NCI-H526 (cell line): ENCODE results near the gene RMND1.

Experiments used
- DNase-seq, 2 experiments: peaks; one replicate each; lab custom pipeline; 2025; lab: John Stamatoyannopoulos, UW

RMND1 gene

DNA sequence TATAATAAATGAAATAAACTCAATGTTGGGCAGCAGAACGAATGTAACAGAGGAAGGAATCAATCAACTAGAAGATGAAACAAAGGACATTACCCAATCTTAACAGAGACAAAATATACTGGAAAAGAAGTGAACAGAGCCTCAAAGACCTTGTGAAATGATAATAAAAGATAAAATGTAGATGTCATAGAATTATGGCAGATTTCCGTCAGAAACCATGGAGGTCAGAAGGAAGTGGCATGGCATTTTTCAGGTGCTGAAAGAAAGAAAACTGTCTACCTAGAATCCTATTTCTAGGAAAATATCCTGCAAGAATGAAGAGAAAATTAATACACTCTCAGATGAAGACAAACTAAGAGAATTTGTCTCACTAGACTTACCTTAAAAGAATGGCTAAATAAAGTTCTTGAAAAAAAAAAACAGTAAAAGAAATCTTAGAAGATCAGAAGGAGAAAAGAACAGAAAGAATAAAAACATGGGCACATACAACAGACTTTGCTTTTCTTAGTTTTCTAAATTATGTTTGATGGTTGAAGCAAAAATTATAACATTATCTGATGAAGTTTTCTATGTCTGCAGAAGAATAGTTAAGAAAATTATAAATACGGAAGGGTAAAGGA, 37.2 kb downstream of the RMND1 start:
- no peak for DNase-seq

DNA sequence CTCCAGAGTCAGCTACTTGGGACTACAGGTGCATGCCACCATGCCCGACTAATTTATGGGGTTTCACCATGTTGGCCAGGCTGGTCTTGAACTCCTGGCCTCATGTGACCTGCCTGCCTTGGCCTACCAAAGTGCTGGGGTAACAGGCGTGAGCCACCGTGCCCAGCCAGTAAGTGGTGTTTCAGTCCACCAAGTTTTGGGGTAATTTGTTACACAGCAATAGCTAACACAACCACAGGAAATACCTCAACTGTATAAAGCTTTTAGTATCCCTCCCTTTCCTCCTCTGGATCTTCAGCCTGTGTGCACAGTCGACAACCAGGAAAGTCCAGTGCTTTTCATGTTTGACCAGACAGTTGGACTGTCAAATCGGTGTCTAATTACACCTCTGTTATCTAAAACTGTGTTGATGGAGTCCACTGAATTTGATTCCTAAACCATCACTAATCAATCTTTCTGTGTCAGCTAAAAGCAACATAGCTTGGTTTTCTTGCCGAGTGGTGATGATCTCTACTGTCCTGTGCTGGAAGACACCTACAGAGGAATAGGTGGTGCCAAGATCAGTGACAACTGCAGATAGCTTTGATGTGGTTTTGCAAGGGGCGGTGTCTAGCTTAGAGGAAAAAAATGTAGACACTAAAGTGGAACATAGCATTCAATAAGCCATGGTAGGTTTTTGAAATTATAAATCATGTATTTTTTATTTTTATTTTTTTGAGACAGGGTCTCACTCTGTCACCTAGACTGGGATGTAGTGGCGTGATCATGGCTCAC, 38.4 kb downstream of the RMND1 start:
- DNase-seq: no peak

DNA sequence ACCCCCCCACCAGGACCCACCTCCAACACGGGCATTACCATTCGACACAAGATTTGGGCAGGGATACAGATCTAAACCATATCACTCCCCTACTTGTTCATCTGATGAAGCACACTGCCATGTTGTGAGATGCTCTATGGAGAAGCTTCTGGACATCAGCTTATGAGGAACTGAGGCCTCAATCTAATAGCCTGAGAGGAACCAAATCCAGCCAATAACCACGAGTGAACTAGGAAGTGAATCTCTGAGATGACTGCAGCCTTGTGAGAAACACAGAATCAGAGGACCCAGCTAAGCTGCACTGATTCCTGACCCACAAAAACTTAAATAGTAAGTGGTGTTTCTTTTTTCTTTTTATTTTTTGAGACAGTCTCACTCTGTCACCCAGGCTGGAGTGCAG, 39.0 kb downstream of the RMND1 start:
- no peak for DNase-seq

DNA sequence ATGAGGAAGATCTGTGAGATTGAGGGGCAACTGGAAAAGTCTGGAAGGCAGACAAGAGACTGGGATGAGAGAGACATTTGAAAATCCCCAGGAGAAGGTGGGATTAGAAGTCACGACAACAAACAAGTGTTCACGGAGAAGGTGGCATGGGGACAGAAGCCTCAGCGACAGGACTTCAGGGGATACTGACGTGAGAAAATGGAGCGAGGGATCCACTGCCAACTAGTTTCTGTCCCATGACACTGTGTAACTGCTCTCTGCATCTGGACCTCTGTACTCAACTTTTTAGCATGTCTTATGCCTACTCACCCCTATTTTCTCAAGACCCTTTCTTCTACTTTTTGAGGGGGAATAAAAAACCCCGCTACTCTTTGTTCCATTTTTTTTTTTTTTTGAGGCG, 42.2 kb downstream of the RMND1 start:
- no peak for DNase-seq

DNA sequence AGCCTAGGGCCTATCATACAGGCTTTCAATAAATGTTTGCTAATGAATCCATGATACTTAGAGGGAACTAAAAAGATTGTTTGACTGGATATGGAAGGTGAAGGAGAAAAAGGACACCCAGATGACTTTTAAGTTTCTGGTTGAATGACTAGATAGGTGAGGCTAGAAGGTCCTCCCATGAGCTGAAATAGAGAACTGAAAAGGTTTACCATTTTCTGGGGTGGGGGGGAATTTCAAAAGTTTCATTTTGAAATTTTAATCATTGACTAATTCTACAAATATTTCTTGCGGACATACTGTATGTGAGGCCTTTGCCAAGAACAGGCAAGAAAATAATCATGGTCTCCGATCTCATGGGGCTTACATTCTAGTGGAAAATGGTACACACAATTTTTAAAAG, 42.7 kb downstream of the RMND1 start:
- no peak for DNase-seq

DNA sequence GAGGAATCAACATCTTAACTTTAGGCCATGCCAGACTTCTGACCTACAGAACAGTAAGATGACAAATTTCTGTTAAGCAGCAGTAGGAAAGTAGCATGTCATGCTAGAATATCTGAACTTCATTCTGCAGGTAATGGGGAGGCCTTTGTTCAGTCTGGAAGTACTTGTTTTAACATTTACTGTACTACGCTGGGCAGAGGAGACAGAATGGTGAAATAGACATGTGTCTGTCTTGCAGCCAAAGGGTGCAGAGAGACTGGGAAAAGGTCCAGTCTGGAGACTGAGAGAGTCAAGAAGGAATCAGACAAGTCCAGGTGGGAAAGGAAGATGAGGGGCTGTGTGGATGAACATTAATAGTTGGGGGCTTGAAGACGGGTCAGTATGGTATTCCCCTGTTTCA, 43.1 kb downstream of the RMND1 start:
- DNase-seq: no peak

DNA sequence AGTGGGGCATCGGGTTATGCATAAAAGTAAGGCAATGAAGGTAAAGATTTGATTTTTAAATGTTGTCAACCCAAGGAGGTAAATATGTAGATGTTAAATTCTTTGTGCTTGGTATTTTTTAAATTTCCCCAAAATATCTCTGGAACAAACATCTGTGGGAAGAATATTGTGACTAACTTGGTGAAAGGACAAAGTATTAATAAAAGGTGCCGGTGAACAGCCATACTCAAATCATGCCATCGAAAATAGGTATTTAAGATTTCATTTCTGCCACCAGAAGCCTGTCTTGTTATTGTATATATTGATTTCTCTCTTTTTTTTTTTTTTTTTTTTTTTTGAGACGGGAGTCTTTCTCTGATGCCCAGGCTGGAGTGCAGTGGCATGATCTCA, 48.0 kb downstream of the RMND1 start:
- DNase-seq: no peak

DNA sequence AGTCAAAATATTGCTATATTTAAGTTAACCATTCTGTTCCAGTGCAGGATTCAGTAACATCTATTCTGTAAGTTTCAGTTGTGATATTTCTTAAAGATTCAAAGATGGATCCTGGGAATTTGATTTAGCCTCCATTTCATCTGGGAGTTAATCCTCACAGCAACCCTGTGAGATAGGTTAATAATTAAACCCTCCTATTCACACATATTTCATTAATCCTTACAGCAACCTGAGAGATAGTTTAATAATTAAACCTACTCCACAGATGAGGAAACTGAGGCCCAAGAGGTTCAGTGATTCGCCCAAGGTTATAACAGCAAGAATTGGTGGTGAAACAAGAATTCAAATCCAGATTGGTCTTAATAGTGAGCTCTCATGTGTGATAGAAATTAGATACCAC, 49.7 kb downstream of the RMND1 start:
- no peak for DNase-seq

DNA sequence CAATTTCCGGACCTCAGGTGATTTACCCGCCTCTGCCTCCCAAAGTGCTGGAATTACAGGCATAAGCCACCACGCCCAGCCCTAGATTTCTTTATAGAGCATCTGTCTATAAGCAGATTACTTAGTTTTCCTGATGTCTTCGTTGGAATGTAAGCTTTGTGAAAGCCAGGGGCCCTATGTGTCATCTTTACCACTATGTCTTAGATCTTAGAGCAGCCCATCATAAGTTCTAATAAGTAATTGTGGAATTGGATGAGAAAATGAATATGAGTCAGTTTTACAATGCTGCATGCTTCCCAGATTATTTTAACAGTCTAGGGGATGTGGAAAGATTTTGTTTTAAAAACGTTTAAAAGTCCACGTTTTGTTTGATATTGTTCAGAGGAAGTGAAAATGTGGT, 51.5 kb downstream of the RMND1 start:
- no peak for DNase-seq

DNA sequence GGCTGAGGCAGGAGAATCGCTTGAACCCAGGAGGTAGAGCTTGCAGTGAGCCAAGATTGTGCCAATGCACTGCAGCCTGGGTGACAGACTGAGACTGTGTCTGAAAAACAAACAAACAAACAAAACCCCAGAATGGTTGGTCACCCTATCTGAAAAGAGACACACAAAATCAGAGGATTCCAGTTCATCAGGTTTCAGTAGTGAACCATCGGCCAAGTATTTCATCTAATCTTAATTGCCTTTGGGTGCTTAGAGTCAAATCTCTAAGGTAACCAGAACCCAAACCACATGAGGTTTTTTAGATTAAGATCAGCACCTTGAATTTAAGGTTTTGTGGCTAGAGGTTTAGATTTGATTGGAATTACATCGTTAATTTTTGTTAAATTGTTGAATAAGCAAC, 52.2 kb downstream of the RMND1 start:
- DNase-seq: no peak

DNA sequence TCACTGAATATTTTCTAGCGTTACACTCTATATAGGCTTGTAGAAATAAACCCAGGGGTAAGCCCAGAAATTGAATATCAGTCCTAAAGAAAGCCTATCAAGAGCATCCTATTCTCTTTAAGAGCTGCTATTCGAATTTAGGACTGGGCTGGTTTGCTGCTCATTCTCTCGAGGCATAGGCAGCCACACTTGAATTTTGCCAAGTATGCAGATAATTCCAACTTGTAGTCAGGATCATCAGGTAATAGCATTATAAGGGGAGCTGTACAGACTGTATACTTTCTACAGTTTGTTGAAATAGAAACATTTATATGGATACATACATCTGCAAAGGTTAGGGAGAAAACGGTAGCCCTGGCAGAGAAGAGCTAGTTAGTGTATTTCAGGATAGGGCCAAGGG, 58.5 kb downstream of the RMND1 start:
- no peak for DNase-seq

DNA sequence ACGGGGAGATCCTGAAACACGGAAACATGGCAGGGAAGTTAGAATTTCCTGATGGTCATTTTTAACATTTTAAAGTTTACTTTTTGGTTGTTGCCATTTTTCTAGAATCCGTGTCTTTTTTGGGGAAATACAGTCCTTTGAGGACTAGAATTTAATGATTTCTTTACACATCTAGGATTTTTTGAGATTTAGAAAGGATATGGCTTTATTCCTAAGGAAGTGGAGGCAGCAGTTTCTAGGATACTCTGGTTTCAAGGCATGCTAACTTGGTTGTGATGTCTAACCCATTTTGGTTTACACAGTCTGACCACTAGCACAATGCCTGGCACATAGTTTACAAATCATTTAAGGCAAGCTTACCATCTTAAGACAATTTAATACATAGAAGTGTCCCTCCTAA, 59.5 kb downstream of the RMND1 start:
- no peak for DNase-seq

DNA sequence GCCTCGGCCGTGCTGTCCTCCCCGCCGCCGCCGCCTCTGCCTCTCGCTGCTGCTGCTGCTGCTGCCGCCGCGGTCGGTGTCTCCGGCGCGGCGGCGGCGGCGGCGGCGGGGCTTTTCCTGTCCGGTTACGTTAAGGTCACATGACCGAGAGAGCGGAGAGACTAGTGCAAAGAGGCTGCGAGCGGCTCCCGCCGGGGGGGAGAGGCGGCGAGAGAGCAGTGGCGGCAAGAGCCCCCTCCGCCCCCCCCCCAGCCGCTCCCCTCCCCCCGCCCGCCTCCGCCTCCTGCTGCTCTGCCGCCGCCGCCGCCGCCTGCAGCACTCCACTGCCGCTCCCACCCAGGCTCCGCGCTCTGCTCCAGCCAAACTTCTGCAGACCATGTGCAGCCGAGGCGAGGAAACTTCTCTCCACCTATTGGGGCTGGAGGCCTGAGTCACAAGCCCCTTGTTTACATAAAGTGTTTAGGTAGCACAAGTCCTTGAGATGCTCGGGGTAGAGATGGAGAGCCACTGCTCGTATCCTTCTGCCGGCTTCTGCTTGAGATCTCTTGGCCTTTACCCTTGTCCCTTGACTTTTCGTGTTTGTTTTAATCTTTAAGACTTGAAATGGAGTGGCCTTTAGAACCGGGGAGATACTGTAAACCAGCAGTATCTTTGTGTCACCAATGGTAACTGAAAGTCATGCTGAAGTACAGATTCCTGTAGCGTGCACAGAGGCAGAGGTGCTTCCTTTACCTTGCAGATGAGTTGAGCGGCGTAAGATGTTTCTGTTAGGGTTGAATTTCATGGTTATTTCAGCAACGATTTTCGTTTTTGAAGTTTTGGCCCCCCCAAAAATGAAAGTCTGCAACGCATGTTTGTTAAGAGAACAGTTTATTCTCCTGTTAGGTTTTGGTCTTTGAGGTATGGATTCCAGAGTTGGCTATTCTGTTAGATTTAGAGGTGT, 60.2 kb downstream of the RMND1 start, which contains the start of gene ZBTB2:
Gene ZBTB2 (minus strand): TSS at position 89 of the 943 bp plus-strand sequence. CDS start 17,922 bp downstream, outside the sequence.
- peak; percentile 67 to 89 for DNase-seq

DNA sequence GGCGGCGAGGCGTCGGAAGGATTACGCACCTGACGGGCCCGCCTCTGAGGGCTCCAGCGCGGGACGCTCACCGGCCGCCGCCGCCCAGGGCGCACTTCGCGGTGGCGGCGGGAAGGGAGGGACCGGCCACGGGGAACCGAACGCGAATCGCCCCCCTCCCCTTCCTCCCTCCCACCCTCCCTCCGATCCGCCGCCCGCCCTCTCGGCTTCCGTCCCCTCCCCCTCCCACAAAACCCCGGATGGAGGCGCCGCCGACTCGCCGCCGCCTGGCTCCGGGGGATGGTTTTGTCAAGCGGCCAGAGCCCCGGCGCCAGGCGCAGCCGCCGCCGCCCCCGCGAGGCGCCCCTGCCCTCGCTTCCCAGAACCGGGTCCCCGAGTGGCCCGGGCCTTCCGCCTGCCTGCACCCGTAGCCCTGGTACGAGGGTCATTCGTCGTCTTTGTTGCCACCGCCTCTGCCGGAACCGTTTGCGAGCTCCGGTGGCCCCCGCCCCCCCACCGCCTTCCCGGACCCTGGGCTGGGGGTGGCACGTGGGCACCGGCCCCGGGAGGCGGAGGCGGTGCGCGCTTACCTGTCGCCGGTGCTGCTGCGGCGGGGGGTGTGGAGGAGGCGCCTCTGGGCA, 61.0 kb downstream of the RMND1 start:
- DNase-seq: peak in 1 of 2 experiments; percentile 79

DNA sequence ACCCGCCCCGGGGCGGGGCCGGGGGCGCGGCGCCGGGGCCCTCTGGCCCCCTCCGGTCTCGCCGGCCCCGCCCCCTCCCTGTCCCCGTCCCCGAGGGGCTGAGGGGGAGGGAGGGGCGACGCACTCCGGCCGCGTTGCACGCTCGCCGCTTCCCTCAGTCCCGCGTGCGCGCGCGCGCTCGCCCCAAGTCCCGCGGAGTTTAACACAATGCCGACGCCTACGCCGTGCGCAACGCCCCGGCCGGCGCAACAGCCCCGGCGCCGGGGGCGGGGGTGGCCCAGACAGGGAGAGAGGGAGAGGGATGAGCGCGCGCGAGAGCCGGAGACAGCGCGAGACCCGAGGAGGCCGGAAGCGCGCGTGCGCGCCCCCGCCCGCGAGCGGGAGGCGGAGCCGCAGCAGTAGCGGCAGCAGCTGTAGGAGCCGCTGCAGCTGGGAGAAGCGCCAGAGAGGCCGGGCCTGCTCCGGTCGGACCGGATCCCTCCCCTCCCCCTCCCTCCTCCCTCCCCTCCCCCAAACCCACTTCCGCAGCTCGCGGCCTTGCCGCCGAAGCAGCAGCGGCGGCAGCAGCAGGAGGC, 61.6 kb downstream of the RMND1 start:
- DNase-seq: peak; percentile 97 to 98

DNA sequence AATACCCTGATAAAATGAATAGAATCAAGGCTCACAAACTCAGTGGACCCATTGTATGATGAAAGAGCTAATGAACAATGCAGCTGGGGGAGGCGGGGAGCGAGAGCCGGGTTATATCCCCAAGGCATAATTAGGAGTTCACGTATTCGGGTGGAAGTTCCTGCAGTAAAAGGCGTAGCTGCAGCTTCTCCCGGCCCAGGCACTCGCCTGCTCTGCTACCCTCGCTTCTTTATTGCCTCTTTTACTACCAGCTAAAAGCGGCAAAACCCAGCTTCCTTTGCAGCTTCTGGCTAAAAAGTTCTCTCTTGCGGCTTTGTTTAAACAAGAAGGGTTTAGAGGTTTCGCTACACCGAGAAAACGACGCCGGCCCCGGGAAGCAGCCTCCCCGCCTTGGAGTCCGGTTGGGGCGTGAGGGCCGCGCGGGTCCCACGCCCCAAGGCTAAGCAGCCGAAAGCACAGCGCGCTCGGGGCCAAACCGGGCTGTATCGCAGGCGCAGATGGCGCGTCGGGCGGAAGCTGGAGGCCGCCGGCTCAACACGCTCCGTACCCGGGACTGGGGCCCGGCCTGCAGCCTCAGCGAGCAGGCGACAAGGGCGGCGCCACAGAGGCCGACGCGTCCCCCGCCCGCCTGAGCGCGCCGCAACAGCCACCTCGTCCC, 62.2 kb downstream of the RMND1 start:
- DNase-seq: peak; percentile 74 to 80

DNA sequence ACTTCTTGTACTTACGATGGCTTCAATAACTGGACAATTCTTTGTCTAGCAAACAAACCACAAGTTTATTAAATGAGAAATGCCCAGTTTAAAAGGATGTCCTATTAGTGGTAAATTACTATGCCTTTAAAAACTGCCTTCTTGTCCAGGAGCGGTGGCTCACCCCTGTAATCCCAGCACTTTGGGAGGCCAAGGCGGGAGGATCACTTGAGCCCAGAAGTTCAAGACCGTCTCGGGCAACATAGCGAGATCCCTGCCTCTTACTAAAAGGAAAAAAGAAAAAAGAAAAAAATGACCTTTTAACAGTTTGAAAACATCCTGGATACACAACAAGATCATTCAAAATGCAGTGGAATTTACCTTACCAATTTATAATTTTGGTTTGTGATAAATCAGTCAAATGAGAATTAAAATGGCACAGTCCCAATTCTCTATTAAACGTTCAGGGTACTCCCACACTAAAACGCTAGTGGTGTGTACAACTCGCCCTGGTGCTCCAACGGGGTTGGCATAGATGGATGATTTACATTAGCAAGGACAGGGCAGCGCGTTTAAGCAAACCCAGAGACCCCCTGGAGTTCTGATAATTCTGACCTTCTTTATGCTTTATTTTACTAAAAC, 62.8 kb downstream of the RMND1 start:
- no peak for DNase-seq

DNA sequence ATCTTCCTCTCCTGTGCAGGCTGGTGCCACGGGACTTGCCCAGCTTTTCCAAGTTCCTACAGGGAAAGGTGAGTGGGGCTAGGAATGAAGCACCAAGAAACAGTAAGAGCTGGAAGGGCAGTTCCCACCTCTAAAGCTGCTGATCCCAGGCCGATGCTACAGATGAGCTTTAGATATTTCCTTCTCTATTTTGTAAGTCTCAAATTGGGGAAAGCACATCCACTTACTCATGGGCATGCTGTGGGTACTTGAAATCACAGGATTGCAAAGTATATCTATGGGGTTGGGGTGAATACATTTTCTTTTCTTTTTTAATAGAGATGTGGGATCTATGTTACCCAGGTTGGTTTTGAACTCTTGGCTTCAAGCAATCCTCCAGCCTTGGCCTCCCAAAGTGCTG, 63.7 kb downstream of the RMND1 start:
- no peak for DNase-seq

DNA sequence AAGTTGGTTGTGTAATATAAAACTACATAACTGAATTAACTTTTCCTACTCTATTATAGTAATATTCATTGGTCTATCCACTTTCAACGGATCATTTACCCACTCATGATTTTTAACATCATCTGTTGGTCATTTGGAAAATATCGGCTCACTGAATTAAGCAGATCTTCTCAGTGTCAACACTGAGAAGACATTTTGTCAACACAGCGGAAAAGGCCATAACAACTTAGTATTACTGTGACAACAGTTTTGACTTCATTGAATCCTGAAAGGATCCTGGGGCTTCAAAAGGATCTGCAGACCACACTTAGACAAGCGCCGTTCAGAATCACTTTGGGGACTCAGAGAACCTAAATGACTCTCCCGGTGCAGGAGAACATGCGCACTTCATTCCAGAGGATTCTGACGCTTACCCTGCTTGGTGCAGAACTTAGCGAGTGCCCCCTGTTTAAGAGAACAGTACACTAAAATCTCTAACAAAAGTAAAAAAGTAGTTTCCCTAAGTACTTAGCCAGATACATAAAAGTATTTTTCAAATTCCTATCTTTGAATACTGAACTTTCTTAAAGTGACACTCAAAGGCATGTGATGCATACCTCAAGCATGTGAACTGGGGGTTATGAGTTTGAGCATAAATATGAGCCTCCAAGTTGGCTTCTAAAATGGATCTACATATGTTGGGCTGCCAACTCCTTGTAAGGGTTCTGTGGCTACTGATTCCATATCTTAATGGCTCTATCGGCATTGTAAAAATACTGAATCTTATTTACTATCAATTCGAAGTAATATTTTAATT, 64.6 kb downstream of the RMND1 start:
- DNase-seq: no peak

DNA sequence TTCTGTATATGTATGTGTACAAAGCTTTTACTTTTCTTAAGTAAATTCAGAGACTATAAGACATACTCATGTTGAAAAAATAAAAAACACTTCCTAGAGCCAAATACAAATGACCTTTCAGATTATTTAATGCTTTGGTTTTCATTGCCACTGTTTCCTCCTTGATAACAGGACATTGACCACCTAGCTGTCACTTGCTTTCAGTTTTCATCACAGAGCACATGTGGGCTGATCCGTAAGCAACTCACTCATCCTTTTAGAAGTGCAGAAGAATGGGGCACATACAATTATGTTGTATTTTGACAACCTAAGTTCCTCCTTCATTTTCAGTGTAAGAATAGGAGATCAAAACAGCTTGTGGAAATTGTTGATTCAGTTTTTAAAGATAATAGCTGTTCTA, 66.7 kb downstream of the RMND1 start:
- no peak for DNase-seq
